HEK293 (cell line): ENCODE data around the gene ACP1.

Experiments used
- PBX3 ChIP-seq: sonication (generic); formaldehyde crosslinking; IDR thresholded peaks from 2 replicates; pipeline ENCODE4 v1.8.1; 2022; ENCODE audit warnings: mild to moderate bottlenecking, moderate library complexity, missing genetic modification reagents
- REST ChIP-seq: fragments of 450-650 bp; formaldehyde crosslinking; IDR thresholded peaks from 2 replicates; pipeline ENCODE4 v1.5.1; 2016; ENCODE audit warnings: missing biosample characterization, missing genetic modification characterization
- TRIM28 ChIP-seq: IDR thresholded peaks from 2 replicates; pipeline ENCODE4 v1.6.1; 2011; ENCODE audit warnings: low read length, control low read depth, borderline replicate concordance
- ZBTB1 ChIP-seq: fragments of 450-650 bp; formaldehyde crosslinking; IDR thresholded peaks from 2 replicates; pipeline ENCODE4 v1.5.1; 2016; ENCODE audit warnings: missing biosample characterization, missing genetic modification characterization
- ZNF121 ChIP-seq: fragments of 450-650 bp; formaldehyde crosslinking; IDR thresholded peaks from 2 replicates; pipeline ENCODE4 v1.5.1; 2016; ENCODE audit warnings: missing biosample characterization, missing genetic modification characterization
- ZNF416 ChIP-seq: fragments of 450-650 bp; formaldehyde crosslinking; IDR thresholded peaks from 2 replicates; pipeline ENCODE4 v1.5.1; 2016; ENCODE audit warnings: missing biosample characterization, missing genetic modification characterization
- TF ChIP-seq, protein P1 (sequence below): fragments of 450-650 bp; formaldehyde crosslinking; IDR thresholded peaks from 2 replicates; pipeline ENCODE4 v1.5.1; 2016; ENCODE audit warnings: missing biosample characterization, missing genetic modification characterization
- TF ChIP-seq, protein P2 (sequence below): fragments of 450-650 bp; formaldehyde crosslinking; IDR thresholded peaks from 2 replicates; pipeline ENCODE4 v1.5.1; 2016; ENCODE audit warnings: missing biosample characterization, missing genetic modification characterization, low read depth

GRCh38 chr2:234421-234820 is 30.3 kb upstream of the ACP1 start:
- TF ChIP-seq, protein P1, sequence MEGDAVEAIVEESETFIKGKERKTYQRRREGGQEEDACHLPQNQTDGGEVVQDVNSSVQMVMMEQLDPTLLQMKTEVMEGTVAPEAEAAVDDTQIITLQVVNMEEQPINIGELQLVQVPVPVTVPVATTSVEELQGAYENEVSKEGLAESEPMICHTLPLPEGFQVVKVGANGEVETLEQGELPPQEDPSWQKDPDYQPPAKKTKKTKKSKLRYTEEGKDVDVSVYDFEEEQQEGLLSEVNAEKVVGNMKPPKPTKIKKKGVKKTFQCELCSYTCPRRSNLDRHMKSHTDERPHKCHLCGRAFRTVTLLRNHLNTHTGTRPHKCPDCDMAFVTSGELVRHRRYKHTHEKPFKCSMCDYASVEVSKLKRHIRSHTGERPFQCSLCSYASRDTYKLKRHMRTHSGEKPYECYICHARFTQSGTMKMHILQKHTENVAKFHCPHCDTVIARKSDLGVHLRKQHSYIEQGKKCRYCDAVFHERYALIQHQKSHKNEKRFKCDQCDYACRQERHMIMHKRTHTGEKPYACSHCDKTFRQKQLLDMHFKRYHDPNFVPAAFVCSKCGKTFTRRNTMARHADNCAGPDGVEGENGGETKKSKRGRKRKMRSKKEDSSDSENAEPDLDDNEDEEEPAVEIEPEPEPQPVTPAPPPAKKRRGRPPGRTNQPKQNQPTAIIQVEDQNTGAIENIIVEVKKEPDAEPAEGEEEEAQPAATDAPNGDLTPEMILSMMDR (tag by site-specific recombination), result no peak
- TF ChIP-seq, protein P2, sequence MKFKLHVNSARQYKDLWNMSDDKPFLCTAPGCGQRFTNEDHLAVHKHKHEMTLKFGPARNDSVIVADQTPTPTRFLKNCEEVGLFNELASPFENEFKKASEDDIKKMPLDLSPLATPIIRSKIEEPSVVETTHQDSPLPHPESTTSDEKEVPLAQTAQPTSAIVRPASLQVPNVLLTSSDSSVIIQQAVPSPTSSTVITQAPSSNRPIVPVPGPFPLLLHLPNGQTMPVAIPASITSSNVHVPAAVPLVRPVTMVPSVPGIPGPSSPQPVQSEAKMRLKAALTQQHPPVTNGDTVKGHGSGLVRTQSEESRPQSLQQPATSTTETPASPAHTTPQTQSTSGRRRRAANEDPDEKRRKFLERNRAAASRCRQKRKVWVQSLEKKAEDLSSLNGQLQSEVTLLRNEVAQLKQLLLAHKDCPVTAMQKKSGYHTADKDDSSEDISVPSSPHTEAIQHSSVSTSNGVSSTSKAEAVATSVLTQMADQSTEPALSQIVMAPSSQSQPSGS (tag by site-specific recombination), result no peak
- TF ChIP-seq ZNF121 (tag by site-specific recombination) (no peak), ZBTB1 (no peak), TRIM28 (no peak), REST (tag by site-specific recombination) (no peak), PBX3 (CRISPR knock-in tag) (no peak), ZNF416 (tag by site-specific recombination) (no peak)
